Measurements from ENCODE around the gene KDELR3.

KDELR3 gene

DNA sequence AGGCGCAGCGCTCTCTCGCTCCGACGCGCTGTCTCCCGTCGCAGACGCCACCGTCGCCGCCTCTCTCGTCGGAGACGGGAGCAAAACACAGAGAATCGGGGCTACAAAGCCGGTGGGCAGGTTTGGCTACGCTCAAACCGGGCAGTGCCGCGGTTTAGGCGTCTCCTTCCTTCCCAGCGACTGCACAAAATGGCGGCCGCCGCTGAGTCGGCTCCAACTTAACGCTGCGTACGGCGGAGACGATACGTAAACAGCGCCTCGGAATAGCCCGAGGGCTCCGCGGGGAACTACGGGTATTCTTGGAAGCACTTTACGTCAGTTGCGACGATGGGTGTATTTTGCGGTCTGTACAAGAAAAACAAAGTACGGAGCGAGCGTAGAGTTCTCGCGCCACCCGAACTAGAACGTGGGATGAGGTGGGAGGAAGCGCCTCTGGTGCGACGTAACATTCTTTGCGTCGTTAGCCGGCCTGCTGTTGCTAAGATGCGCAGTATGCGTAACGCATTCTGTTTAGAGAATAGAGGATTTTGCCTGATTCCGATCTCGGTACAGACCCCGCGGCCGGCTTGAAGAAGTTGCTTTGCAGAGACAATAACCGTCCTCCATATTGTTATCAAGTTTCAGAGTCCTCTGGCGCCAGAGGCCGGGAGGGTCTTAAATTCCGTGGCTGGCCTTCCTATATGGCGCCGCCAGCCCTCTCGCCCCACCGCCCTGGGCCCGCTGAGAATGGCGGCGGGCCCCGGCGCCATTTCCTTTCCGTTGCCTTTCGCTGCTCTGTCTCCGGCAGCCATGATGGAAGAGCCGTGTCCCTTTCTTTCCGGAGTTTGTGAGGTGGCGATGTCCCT, 38.4 kb downstream of the KDELR3 start, which contains the start of gene DDX17:
Gene DDX17 (minus strand): TSS at position 194 of the 845 bp plus-strand sequence.
- Histone ChIP-seq H3K27me3 (no peaks in the 10 kb centered on the region), H3K9me3 (no peaks in the 10 kb centered on the region), H3K4me3 (ENCODE audit: low read depth, low read length) (peak within 1 kb of the TSS; percentile 84), H3K36me3 (peaks cover 39% of the 10 kb centered on the region), H3K4me1 (peaks cover 5% of the 10 kb centered on the region)
- no peak for TF ChIP-seq CTCF (IDR thresholded peaks at IDR 0.05; ENCODE audit: low read depth, low read length)
- peak; percentile 88 for DNase-seq

- no peaks in the 10 kb centered on the region; the same call in 1 of the 2 replicates for H3K36me3 ChIP-seq
- peaks cover 5% of the 10 kb centered on the region for H3K4me1 ChIP-seq
- TF ChIP-seq CTCF (IDR thresholded peaks at IDR 0.05; ENCODE audit: low read depth, low read length), result no peak
- DNase-seq, result no peak
- no peak overlapping the region for H3K4me3 ChIP-seq (ENCODE audit: low read depth, low read length)
- H3K9me3 ChIP-seq, result no peaks in the 10 kb centered on the region
- H3K27me3 ChIP-seq, result no peaks in the 10 kb centered on the region
Measured at GRCh38 chr22:38510416-38510970, 42.6 kb downstream of the KDELR3 start.

DNA sequence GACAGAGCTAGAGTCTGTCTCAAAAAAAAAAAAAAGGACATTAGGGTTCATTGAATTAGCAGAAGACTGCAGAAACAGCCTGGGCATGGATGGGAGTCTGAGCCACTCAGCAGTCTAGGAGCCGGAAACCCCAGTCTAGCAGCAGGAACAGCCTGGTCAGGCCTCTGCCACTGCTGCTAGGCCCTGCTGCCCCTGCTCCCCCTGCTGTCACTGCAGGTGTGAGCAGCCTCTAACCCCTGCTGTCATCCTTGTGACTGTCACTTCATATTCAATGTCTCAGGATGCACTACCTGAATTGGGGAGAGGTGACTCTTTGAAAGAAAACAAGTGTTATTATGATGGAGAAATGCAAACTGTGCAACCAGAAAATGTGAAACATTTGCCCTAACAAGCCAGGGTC, 45.2 kb downstream of the KDELR3 start:
- no peaks in the 10 kb centered on the region for H3K36me3 ChIP-seq
- DNase-seq, result peak; percentile 45
- peak; percentile 50 for TF ChIP-seq CTCF (IDR thresholded peaks at IDR 0.05; ENCODE audit: low read depth, low read length)
- H3K9me3 ChIP-seq, result no peaks in the 10 kb centered on the region
- no peaks in the 10 kb centered on the region for H3K27me3 ChIP-seq
- H3K4me3 ChIP-seq (ENCODE audit: low read depth, low read length), result no peak overlapping the region
- H3K4me1 ChIP-seq, result no peaks in the 10 kb centered on the region

GRCh38 chr22:38518620-38519019, 50.7 kb downstream of the KDELR3 start:
- Histone ChIP-seq H3K36me3 (no peaks in the 10 kb centered on the region), H3K27me3 (peaks cover 7% of the 10 kb centered on the region), H3K4me1 (no peaks in the 10 kb centered on the region), H3K9me3 (no peaks in the 10 kb centered on the region), H3K4me3 (ENCODE audit: low read depth, low read length) (no peak overlapping the region)
- no peak for DNase-seq
- no peak for TF ChIP-seq CTCF (IDR thresholded peaks at IDR 0.05; ENCODE audit: low read depth, low read length)

DNA sequence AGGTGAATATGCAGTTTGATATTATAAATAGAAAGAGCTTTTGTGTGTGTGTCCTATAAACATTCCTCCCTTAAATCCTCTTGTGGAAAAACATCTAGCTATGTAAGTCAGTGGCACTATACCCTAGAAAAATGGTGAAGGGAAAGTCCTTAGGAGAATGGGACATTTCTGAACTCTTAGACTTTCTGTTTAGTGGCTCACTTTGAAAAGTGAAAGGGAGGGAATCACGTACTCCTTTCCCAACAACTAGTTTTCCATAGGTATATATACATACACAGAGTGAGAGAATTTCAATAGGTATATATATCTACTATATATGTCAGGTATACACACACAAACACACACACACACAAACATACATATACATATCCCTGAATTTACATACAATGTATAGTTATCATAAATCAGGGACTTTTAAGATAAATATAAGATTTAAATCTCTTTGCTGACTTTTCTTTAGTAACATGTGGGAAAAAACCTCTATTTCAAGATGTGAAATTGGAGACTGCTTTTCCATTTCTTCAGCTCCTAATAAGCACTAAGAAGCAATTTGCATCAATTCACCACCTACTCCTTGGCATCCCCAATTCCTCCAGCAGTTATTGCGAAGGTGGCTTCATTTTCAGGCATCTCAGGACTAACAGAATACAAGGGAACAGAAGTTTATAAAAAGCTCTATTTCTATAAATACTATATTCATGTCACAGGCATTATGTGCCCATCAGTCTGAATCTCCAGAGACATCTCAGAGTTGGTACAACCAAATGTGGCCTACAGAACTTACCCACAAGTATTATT, 51.8 kb downstream of the KDELR3 start:
- no peaks in the 10 kb centered on the region for H3K36me3 ChIP-seq
- no peaks in the 10 kb centered on the region for H3K9me3 ChIP-seq
- H3K4me3 ChIP-seq (ENCODE audit: low read depth, low read length), result no peak overlapping the region
- TF ChIP-seq CTCF (IDR thresholded peaks at IDR 0.05; ENCODE audit: low read depth, low read length), result no peak
- no peaks in the 10 kb centered on the region for H3K4me1 ChIP-seq
- no peak for DNase-seq
- H3K27me3 ChIP-seq, result peaks cover 13% of the 10 kb centered on the region

All from BE2C (cell line).